ENCODE data around the gene PGAP2. TPM values are rescaled to one million over a fixed set of nuclear protein-coding genes. Genes with fewer than 3 reads are reported as not detected.

Gene PGAP2
- total RNA-seq, 1 experiment from 2014 or later, result 30.5 TPM

DNA sequence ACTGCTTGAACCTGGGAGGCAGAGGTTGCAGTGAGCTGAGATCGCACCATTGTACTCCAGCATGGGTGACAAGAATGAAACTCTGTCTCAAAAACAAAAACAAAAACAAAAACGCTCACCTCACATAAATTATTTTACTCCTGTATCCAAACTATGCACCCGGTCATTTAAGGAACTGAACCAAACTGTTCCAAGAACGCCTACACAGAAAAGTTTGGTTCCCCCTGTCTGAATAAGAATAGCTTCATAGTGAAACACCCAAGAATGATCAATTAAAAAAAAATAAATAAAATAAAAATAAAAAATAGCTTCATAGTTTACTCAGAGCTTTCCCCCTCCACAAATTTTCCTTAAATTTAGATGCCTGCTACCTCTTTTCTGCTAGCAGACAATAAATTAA is 24.7 kb upstream of the PGAP2 start:
- no peaks in the 10 kb centered on the region for H3K9me3 ChIP-seq (ENCODE audit: control insufficient read depth in 1 of 2, insufficient read depth in 1 of 2, low read depth in 1 of 2, low read length in 2 of 2)
- RAD21 ChIA-PET (ENCODE audit: low non-redundant PET in 1 of 2, low total read pairs in 2 of 2, uncharacterized antibody in 2 of 2, unreplicated experiment in 2 of 2), result no interaction called here
- H3K27me3 ChIP-seq (ENCODE audit: insufficient read depth, low read length), result no peaks in the 10 kb centered on the region
- H3K9me2 ChIP-seq (ENCODE audit: insufficient read depth), result no peaks in the 10 kb centered on the region
- no TSS peak for BruUV-seq (replicated peaks)
- no peak overlapping the region for H3K4me2 ChIP-seq (ENCODE audit: low read length)
- peaks cover 23 to 28% of the 10 kb centered on the region in 2 experiments for H3K36me3 ChIP-seq (ENCODE audit: control insufficient read depth in 1 of 2, insufficient read depth in 2 of 2, low read length in 2 of 2)
- ATAC-seq (no peak), DNase-seq (ENCODE audit: low read depth, low spot score) (no peak)
- H2AFZ ChIP-seq (ENCODE audit: low read depth, low read length, poor library complexity, severe bottlenecking), result no peak overlapping the region
- TF ChIP-seq ZNF274 (IDR thresholded peaks at IDR 0.05; ENCODE audit: low read depth, low read length) (no peak), ELF1 (IDR thresholded peaks at IDR 0.05; ENCODE audit: borderline replicate concordance, low read depth) (no peak), JUND (IDR thresholded peaks at IDR 0.05) (no peak), SIN3A (IDR thresholded peaks at IDR 0.05; ENCODE audit: low read depth) (no peak), EZH2phosphoT487 (IDR thresholded peaks at IDR 0.05; ENCODE audit: borderline replicate concordance) (no peak), FOSL1 (IDR thresholded peaks at IDR 0.05; ENCODE audit: low read depth) (no peak), POLR2AphosphoS5 (IDR thresholded peaks at IDR 0.05; ENCODE audit: low read depth, low read length) (no peak), SP1 (IDR thresholded peaks at IDR 0.05; ENCODE audit: low read depth) (no peak), POLR2A (IDR thresholded peaks at IDR 0.05; ENCODE audit: borderline replicate concordance, extremely low read depth, insufficient read depth, insufficient read length) (no peak), CBX3 (IDR thresholded peaks at IDR 0.05; ENCODE audit: low read depth) (no peak), EZH2 (IDR thresholded peaks at IDR 0.05) (no peak), CEBPB (IDR thresholded peaks at IDR 0.05; ENCODE audit: low read depth) (no peak)
- TF ChIP-seq, protein P1, sequence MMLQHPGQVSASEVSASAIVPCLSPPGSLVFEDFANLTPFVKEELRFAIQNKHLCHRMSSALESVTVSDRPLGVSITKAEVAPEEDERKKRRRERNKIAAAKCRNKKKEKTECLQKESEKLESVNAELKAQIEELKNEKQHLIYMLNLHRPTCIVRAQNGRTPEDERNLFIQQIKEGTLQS (IDR thresholded peaks at IDR 0.05), result no peak
- TF ChIP-seq, protein P2, sequence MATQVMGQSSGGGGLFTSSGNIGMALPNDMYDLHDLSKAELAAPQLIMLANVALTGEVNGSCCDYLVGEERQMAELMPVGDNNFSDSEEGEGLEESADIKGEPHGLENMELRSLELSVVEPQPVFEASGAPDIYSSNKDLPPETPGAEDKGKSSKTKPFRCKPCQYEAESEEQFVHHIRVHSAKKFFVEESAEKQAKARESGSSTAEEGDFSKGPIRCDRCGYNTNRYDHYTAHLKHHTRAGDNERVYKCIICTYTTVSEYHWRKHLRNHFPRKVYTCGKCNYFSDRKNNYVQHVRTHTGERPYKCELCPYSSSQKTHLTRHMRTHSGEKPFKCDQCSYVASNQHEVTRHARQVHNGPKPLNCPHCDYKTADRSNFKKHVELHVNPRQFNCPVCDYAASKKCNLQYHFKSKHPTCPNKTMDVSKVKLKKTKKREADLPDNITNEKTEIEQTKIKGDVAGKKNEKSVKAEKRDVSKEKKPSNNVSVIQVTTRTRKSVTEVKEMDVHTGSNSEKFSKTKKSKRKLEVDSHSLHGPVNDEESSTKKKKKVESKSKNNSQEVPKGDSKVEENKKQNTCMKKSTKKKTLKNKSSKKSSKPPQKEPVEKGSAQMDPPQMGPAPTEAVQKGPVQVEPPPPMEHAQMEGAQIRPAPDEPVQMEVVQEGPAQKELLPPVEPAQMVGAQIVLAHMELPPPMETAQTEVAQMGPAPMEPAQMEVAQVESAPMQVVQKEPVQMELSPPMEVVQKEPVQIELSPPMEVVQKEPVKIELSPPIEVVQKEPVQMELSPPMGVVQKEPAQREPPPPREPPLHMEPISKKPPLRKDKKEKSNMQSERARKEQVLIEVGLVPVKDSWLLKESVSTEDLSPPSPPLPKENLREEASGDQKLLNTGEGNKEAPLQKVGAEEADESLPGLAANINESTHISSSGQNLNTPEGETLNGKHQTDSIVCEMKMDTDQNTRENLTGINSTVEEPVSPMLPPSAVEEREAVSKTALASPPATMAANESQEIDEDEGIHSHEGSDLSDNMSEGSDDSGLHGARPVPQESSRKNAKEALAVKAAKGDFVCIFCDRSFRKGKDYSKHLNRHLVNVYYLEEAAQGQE (IDR thresholded peaks at IDR 0.05; ENCODE audit: low read depth), result no peak
- TF ChIP-seq, protein P3, sequence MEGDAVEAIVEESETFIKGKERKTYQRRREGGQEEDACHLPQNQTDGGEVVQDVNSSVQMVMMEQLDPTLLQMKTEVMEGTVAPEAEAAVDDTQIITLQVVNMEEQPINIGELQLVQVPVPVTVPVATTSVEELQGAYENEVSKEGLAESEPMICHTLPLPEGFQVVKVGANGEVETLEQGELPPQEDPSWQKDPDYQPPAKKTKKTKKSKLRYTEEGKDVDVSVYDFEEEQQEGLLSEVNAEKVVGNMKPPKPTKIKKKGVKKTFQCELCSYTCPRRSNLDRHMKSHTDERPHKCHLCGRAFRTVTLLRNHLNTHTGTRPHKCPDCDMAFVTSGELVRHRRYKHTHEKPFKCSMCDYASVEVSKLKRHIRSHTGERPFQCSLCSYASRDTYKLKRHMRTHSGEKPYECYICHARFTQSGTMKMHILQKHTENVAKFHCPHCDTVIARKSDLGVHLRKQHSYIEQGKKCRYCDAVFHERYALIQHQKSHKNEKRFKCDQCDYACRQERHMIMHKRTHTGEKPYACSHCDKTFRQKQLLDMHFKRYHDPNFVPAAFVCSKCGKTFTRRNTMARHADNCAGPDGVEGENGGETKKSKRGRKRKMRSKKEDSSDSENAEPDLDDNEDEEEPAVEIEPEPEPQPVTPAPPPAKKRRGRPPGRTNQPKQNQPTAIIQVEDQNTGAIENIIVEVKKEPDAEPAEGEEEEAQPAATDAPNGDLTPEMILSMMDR (IDR thresholded peaks at IDR 0.05 in 2 of 3, conservative IDR thresholded peaks at IDR 0.05 in 1 of 3; ENCODE audit: borderline replicate concordance in 1 of 3, insufficient read depth in 1 of 3, low read depth in 2 of 3, low read length in 2 of 3), result no peak
- TF ChIP-seq, protein P4, sequence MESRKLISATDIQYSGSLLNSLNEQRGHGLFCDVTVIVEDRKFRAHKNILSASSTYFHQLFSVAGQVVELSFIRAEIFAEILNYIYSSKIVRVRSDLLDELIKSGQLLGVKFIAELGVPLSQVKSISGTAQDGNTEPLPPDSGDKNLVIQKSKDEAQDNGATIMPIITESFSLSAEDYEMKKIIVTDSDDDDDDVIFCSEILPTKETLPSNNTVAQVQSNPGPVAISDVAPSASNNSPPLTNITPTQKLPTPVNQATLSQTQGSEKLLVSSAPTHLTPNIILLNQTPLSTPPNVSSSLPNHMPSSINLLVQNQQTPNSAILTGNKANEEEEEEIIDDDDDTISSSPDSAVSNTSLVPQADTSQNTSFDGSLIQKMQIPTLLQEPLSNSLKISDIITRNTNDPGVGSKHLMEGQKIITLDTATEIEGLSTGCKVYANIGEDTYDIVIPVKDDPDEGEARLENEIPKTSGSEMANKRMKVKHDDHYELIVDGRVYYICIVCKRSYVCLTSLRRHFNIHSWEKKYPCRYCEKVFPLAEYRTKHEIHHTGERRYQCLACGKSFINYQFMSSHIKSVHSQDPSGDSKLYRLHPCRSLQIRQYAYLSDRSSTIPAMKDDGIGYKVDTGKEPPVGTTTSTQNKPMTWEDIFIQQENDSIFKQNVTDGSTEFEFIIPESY (IDR thresholded peaks at IDR 0.05; ENCODE audit: extremely low read depth, insufficient replicate concordance, low read length), result no peak
- CTCF ChIA-PET, result no interaction called here
- intact Hi-C loops (cut with micrococcal nuclease), result no loop called here
- H3K4me3 ChIP-seq (replicated peaks in 1 of 2; ENCODE audit: low read depth in 1 of 2, low read length in 2 of 2), result no peak overlapping the region
- POLR2A ChIA-PET, result no interaction called here
- H3K9ac ChIP-seq (ENCODE audit: low read length), result no peak overlapping the region
- H3K4me1 ChIP-seq (ENCODE audit: control insufficient read depth in 1 of 2, insufficient read depth in 2 of 2, low read length in 2 of 2), result no peaks in the 10 kb centered on the region
- peaks cover 33% of the 10 kb centered on the region for H4K20me1 ChIP-seq (ENCODE audit: insufficient read depth)
- peaks cover 98% of the 10 kb centered on the region for H3K79me2 ChIP-seq (ENCODE audit: insufficient read depth, low read length)
- no peak overlapping the region for H3K27ac ChIP-seq (ENCODE audit: low read depth, low read length)

All from HCT116 (cell line).